Activated CD8-positive, alpha-beta memory T cell treated with anti-CD3 and anti-CD28 coated beads for 24 hours (primary cell): ENCODE results near the gene RBPMS2.

Source experiments
- DNase-seq: peaks from one replicate; pipeline ENCODE4 v3.0.0-alpha.2; 2020

The RBPMS2 gene

DNA sequence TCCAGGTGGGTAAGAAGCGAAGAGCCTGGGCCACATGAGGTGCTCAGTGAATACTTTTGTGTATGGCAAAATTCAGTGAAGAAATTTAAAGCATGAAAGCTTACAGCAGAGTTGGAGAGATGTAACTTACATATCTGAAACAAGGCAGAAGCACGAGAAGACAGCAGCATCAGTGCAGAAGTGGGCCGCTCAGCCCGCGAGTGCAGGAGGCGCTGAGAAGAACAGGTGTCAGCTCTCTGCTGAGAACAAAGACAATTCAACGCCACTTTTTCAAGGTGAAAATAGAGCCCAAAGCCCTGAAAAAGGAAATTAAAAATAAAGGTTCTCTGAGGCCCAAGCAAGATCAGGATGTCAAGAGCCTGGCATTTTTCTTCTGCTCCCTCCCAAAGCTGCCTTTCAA is 58.3 kb downstream of the RBPMS2 start:
- DNase-seq, result no peak

DNA sequence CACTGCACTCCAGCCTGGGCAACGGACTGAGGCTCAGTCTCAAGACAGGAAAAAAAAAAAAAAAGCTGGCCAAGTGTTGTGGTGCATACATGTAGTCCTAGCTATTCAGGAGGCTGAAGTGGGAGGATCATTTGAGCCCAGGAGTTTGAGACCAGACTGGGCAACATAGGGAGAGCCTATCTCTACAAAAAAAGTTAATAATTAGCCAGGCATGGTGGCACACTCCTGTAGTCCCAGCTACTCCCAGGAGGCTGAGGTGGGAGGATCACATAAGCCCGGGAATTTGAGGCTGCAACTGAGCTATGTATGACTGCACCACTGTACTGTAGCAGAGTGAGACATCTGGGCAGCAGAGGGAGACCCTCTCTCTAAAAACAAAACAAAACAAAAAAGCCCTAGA is 58.9 kb downstream of the RBPMS2 start:
- no peak for DNase-seq

DNA sequence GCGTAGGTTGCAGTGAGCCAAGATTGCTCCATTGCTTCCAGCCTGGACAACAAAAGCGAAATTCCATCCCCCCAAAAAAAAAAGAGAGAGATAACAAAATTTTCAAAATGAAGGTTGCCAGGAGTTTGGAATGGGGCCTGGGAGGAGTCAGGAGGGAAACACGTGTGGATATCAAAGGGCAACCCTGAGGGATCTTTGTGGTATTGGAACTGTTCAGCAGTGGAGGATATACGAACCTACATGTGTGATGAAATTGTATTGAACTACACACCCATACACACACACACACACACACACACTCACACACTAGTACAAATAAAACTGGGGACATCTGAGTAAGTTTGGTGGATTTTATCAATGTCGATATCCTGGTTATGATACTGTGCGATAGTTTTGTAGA is 61.8 kb downstream of the RBPMS2 start:
- no peak for DNase-seq

DNA sequence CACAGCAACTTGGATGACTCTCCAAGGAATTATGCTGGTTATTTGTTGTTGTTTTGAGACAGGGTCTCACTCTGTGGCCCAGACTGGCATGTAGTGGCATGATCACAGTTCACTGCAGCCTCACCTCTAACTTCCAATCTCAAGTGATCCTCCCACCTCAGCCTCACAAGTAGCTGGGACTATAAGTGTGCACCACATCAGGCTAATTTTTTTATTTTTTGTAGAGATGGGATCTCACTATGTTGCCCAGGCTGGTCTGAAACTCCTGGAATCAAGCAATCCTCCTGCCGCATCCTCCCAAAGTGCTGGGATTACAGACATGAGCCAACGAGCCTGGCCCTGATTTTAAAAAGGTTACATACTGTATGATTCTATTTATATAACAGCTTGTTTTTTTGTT is 63.0 kb downstream of the RBPMS2 start:
- no peak for DNase-seq

DNA sequence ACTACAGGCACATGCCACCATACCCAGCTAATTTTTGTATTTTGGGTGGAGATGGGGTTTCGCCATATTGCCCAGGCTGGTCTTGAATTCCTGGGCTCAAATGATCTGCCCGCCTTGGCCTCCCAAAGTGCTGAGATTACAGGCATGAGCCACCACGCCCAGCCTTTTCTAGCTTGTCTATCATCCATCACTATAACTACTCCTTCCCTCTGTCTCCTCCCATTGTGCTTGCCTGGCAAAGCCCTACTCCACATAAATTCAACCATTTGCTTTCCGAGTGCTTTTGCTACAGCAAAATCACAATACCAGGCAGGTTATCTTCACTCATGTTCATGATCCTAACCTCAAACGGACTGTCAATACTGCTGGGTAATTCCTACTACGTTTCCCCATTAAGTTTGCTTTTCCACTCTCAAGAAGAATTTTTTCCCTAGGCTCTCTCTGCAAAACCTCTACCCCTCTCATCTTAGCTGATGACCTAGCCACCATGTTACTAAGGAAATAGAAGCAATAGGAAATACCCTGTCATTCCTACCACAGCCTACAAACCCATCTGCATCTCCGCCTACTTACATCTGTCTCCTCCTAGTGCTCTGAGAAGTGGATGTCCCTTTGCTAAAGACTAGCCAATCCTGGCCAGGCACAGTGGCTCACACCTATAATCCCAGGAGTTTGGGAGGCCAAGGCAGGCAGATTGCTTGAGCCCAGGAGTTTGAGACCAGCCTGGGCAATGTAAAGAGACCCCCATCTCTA is 64.5 kb downstream of the RBPMS2 start:
- DNase-seq, result no peak

DNA sequence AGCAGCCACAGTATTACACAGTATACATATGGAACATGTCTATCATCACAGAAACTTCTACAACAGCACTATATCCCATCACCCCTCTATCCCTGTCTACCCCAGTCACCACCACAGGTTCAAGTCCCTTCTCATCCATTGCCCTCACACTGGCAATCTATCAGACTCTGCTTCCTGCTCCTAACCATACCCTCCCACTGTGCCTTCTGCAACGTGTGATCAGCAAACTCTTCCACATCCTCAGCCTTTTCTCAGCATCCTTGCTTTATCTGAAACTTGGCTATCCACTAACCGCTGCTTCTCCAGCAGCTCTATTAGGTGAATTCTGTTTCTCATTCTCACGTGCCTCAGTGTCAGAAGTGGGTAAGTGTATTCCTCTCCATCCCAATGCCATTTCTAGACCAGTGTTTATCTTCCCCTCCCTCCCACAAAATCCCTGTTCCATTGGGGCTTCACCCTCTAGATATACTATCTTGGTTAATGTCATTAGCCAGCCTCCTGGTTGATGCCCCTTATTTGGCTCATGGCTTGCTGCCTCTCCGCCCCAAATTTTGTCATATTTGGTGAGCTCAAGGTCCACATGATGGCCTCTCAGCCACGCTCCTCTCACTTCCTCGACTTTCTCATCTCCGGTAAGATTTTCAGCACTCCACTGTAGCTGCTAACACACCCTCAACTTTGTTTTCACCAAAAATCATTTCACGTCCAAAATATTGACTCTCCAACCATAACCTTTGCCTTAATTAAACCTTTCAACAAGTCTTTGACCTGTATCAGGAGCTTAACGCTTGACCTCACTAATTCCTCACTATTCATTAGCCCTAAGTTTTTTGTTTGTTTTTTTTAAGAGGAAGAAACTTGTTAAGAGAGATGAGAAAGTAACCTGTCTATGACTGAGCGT is 69.1 kb downstream of the RBPMS2 start:
- no peak for DNase-seq

DNA sequence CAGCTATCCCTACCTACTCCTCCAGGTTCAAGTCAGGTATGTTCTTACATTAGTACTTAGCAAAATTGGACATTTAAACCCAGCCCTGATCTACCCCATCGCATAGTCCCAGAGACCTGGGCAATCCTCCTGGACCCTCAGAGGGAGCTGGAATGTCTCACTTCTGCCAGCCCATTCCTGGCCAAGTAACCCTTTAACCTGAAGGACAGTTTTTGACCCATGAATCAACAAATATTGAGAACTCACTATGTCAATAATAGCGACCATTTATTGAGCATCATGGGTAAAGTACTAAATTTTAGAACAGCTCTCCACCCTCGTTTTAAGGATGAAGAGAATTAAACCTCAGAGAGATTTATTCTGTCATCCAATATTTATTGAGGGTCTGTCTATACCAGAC is 70.4 kb downstream of the RBPMS2 start:
- no peak for DNase-seq

DNA sequence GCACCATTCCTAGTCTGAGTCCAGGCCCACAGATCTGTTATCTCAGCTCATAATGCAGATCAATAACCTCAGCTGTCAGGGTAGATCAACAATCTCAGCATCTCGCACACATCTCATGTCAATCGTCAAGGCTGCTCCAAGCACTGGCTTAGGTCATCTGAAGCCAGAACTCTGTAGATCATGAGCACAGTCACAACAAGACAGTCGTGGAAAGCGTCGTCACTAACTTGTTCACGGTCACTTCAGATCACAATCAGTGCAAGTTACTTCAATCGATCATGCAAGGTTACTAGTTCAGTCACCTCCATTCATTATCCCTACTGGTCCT is 71.8 kb downstream of the RBPMS2 start:
- no peak for DNase-seq

DNA sequence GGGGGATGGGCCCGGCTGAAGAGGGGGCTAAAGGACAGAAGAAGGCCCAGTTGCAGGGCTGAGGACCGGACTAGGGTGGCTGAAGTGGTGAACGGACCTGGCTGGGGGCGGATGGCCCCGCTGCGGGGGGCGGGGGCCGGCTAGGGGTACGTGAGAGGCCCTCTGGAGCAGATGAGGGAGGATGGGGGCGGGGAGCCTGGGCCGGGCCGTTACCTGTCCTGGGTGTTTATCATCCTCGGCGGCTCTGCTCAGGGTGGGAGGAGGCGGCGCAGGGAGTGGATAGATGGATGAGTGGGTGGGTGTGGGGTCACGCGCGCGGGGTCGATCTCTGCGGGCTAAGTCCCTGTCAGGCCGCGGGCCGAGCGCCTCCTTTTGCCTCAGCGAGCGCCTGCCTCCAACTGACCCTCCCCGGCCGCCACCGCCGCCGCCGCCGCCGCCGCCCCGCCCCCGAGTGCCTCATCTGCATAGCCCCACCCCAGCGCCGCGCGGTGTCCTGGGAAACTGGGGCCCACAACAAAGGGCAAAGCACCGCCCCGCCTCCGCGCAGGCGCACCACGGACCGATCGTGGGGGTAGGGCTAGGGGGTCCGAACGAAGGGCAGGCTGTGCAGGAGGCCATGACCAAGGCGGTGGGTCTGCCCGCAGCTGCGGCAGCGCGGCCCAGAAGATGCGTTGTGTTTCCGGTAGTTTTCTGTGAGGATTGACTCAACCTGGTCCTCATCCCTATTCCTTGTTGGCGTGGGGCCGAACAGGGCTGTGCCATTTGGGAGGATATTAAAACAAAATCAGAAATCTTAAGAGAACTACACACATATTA is 72.4 kb downstream of the RBPMS2 start:
- DNase-seq, result peak; percentile 99

DNA sequence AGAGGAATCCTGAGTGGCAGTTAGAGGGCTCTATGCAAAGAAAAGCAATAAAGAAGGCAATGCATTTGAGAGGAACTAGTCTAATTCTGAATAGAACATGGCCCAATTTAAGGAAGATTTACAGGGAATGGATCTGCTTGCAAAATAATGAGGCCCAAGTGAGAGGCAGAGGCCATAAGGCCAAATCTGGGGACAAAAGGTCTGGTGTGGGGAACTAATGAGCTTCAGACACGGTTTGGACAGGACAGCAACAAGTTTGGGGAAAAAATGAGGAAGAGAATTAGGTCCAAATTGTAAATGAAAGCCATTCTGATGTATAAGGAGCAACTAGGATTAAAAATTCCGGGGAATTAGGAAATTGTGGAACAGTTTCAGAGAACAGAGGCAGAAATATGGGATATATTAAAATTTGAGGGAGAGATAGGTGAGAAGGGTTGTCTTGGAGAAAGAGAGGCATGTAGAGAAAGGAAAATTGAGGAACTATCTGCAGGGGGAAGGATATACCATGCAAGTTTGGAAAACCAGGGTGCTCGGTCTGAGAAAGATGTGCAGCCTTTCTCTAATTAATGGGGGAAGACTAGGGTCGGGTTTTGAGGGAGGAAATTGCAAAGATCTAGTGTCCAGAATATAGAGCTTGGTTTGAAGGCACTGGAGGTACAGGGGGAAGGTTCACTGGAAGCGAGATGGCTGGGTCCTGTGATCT is 73.8 kb downstream of the RBPMS2 start:
- no peak for DNase-seq

DNA sequence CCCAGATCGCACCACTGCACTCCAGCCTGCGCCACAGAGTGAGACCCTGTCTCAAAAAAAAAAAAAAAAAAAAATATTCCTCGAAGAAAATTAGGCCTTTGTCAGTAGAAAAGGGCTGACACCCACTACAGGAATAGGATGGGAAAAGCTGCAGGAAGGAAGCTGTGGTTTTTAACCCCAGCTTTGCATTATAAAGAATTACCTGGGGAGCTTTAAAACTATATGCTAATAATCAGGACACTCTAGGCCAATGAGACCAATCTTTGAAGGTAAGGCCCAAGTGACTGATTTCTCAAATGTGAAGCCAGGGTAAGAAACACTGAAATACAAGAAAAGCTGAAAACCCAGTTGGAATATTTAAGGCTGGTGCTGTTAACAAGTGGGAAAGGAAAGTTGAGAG is 74.3 kb downstream of the RBPMS2 start:
- no peak for DNase-seq

DNA sequence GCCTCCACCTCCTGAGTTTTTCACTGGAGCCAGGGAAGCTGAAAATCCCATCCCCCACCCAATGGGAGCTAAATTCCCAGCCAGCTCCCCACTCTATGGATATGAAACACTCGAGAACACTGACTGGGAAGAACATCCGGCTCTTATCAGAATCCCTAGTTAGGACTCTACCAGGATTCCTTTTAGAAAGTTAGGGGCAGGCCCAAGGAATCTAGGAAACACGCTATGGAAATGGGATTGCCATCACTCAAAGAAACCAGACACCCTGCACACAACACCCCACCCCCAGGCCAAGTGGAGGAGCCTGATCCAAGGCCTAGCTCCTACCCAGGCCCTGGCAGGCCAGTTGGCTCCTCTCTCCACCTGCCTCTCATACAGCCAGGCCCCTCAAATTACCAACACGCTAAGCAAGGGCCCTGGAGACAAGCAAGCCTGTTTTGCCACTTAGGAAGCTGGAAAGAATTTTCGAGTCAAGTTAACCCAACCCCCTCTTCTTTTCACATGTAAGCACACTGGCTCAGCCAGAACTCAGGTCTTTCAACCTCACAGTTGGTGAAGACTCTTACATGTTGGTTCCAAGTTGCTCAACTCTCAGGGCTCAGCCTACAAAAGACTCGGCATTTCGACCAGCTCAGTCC is 75.5 kb downstream of the RBPMS2 start:
- DNase-seq, result no peak

DNA sequence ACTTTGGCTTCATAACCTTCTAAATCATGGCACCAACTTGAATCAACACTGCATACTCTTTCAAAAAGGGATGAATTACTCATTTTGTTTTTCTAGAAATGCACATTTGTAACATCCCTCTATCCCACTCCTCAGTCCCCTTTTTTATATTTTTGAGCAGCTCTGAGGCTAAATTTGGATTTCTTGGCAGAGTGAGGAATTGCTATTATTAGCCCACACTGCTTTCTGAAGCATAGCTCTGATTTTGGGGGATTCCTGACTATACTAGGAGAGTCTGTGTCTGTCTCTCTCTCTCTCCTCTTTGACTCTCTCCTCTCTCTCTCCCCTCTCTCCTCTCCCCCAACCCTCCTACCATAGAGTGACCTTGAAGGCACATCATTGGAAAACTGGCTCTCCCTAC is 76.6 kb downstream of the RBPMS2 start:
- DNase-seq, result no peak

DNA sequence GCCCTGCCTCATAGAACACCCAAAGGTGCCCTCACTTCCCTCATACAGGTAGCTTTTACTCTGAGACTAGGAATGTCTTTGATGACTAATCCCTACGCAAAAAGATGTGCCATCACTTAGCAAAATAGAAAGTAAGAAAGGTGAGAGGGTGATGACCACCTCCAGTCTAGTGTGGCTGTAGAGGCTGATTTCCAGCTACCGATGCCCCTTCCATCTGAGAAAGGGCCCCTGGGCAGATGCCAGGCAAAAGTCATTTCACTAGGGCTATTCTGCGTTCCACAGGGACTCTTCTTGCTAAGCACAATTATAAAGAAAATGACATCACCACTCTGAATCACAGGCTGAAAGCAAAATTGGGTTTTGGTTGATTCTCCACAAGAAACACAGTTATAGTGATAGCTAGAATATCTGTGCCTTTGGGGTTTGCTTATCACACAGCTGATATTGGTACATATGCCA is 77.4 kb downstream of the RBPMS2 start:
- peak; percentile 71 for DNase-seq

DNA sequence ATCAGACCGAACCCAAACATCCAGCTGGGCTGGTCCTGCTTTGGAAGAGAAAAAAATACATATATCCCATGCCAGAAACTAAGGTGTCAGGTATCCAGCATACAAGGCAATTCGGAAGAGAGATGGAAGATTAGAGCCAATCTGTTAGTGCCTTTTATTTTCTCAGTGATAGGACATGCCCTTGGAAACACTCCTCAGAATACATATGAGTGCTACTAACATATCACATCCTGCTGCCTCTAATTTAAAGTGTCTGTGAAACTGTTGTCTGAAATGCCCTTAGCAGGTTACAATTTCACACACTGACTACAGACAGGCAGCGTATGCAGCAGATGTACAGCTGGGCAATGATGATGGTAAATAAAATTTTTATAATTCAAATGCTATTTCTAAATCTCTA is 78.9 kb downstream of the RBPMS2 start:
- no peak for DNase-seq

DNA sequence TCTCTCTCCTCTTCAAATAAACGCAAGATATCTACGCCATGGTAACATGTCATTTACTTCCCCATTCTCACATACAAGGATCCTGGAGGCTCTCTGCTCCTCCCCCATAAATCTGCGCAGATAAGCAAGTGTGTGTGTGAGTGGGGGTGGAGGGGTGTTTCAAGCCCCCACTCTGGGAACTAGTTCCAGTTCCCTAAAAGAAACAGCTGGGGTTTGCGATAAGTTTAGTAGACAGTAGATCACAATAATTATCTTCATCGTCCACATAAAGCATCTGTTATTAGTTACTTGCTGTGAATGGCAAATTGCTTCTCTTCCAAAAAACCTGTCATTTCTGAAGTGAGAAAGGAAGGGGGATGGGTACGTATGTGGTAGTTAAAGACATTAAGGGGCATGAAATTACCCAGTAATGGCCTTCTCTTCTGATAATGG is 79.8 kb downstream of the RBPMS2 start:
- DNase-seq, result no peak

DNA sequence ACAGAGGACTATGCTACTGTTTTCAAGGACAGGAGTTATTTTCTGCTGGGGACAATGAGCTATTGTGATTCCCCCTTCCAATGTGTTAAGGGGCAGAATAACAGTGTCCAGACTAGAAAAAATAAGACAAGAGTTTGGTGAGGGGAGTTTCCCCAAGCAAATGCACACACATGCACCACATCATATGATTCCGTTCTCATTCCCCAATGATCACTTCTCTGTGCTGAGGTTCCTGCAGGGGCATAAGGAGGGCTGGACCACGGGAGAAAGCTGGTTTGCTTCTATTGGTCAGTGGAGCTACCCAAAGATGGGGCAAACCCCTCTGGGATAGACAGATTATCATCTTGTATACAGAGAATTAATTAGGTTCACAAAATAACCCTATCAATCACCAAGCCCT is 80.6 kb downstream of the RBPMS2 start:
- DNase-seq, result no peak

DNA sequence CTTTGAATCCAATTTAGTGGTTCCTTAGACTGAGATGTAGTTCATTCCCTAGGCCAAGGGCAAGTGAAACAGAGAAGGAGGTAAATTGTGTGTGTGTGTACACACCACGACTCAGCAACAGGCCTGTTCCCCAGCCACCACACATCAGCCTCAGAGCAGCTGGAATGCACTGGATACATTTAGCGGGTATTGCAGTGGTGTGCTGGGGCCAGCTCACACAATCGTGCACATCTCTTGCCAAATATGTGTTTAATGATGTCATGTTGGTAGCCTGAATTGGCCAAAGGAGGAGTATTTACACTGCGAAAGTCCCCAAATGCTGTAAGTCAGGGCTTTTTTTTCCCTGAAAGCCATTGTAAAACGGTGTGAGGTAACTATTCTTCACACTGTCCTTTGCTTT is 82.3 kb downstream of the RBPMS2 start:
- DNase-seq, result no peak

DNA sequence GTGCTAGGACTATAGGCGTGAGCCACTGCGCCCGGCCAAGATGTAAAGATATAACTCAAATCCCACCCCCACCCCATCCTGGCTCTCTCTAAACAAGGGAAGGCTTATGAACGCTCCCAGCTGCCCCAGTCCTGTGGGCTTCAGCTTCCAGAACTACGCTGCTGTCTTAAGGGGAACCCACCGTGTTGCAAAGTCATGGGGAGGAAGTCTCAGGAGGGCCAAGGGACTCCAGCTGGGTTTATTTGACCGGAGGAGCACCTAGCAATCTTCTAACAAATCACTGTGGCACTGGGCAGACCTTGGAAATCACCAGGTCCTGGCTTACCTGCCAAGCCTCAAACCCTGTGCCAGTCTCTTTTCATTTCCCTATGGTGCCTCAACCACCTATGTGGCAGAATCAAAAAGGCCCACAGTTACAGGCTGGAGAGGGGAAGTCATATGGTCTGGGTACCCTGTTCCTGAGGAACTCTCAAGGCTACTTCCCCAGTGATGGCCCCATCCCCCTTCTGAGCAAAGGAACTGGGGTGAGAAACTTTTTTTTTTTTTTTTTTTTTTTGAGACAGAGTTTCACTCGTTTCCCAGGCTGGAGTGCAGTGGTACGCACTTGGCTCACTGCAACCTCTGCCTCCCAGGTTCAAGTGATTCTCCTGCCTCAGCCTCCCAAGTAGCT is 83.4 kb downstream of the RBPMS2 start:
- no peak for DNase-seq

DNA sequence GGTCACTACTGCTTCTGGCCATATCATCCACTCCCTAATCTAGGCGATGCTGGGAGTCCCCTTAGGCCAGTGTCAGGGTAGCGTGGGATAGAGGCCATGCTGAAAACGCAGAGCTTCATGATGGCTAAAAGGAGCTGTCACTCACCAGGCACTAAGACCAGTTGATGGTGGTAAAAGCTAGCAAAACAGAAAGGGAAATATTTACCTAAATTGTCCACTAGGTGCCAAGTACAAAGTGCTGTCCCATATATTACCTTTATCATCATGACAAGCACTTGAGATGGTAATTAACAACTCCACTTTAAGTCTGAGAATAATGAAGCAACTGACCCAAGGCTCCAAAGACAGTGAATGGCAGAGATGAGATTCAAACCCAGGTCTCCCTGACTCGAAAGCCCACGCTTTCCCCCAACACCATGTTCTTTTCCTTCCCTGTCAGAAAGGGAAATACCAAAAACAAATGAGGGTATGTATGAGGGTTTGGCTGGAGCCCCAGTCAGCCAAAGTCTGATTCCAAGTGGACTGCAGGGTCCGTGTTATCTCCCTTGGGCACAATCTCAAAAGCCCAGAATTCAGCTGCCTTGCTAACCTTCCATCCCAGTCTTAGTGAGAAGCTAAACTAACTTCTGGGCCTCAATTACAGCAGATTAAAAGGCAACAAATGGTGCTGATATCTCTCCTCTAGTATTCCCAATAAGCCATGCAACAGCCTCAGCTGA is 84.7 kb downstream of the RBPMS2 start:
- no peak for DNase-seq

DNA sequence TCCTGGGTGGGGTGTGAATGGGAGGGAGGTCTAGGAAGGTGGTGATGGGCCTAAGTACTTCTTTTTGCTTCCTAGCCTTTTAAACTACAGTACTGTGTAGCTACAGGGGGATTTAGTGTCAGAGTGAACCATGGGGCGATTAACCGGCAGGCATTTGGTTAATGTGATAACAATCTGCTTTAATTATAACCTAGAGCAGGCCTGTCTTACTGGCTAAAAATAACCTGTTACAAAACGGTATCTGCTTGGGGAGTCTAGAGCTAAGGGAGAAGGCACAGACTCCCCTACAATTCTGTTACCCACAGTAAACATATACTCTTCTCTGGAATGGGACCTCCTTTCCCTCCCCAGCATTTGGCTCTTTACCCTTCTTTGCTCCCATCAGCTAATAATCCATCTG is 85.4 kb downstream of the RBPMS2 start:
- DNase-seq, result no peak
